Muscle of leg (tissue), 11 donors: ENCODE results near the gene B3GNT3. TPM values are rescaled to one million over a fixed set of nuclear protein-coding genes. Genes with fewer than 3 reads are reported as not detected.

Experiments used
- DNase-seq: peaks from one replicate; pipeline ENCODE4 v3.0.0; 2013
- H3K27ac ChIP-seq: one replicate; pipeline ENCODE4 v1.5.1; 2013; ENCODE audit warnings: mild to moderate bottlenecking, low read length, control low read depth
- H3K27me3 ChIP-seq: one replicate; pipeline ENCODE4 v1.6.1; 2013; ENCODE audit warnings: low read length; ENCODE audit not compliant: control insufficient read depth, insufficient read depth
- H3K36me3 ChIP-seq: one replicate; pipeline ENCODE4 v1.6.1; 2013; ENCODE audit warnings: low read length; ENCODE audit not compliant: control insufficient read depth, insufficient read depth
- H3K4me1 ChIP-seq: one replicate; pipeline ENCODE4 v1.6.1; 2013; ENCODE audit warnings: low read length; ENCODE audit not compliant: control insufficient read depth, insufficient read depth
- H3K4me3 ChIP-seq: one replicate; pipeline ENCODE4 v1.5.1; 2013; ENCODE audit warnings: low read length, control low read depth
- H3K9me3 ChIP-seq: replicated peaks from 2 replicates; pipeline ENCODE4 v1.6.1; 2013; ENCODE audit warnings: low read depth, low read length; ENCODE audit not compliant: control insufficient read depth
- WGBS: methylation state at CpG from one replicate; pipeline ENCODE4 v1.1.5; 2013; ENCODE audit warnings: missing lambda C conversion rate; ENCODE audit not compliant: insufficient coverage; 5-methylcytosine and 5-hydroxymethylcytosine counted together
- polyA plus RNA-seq, 8 donors: library from polyadenylated mRNA; unstranded; fragments of 120-200 nt; gene quantifications; one replicate each; pipeline versions ENCODE4 v1.2.1 to v1.2.3, GENCODE V29; 2013; ENCODE audit warnings: inconsistent platforms in 1 of 8, low replicate concordance in 1 of 8; ENCODE audit not compliant: insufficient read length in 8 of 8, insufficient read depth in 1 of 8
- total RNA-seq: library from RNA; stranded (reverse); fragments of 120-200 nt; gene quantifications from one replicate; pipeline ENCODE4 v1.2.4, GENCODE V29; 2013

The B3GNT3 gene
- total and polyA plus RNA-seq, 9 donors: 0.04 to 3.5 (median 0.38) TPM; not detected in 3

DNA sequence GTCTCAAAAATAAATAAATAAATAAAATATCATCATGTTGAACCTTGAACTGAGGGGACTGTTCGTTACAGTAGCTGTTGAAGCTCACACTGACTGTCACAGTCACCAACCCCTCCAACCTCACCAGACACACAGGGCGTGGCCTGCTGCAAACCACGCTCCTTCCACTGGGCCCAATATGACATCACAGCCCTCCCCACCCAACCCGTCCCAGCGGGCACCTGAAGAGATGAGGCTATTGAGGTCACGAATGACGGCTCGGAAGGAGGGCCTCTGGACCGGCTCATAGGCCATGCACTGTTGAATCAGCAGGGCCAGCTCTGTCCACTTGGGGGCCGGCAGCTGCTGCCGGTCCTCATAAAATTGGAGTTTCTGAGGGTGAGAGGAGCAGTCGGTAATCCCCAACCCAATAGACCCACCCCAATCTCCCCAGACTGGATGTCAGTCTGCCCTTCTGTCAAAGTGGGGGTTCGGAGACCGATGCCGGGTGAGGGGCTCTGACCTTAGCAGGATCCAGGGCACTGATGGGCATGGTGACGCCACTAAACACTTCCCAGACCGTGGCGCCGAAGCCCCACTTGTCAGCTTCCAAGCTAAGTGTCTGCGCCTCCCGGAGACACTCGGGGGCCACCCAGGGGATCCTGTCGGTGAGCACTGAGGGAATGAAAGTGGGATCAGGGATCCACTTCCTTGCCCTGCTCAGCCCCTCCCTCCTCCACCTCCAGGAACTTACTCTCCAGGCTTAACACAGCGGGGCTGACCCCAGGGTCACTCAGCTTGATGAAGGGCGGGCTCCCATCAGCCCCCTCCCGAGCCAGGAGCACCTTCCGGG is 39.6 kb downstream of the B3GNT3 start:
- Histone ChIP-seq H3K36me3 (no peaks in the 10 kb centered on the region), H3K27me3 (peaks cover 26% of the 10 kb centered on the region)
- 68% methylated on average over 15 of the region's 27 CpGs for WGBS

GRCh38 chr19:17835182-17836006 is 40.5 kb downstream of the B3GNT3 start:
- no peak overlapping the region for H3K4me3 ChIP-seq
- H3K36me3 ChIP-seq: no peaks in the 10 kb centered on the region
- no peak for DNase-seq
- peaks cover 22% of the 10 kb centered on the region for H3K27me3 ChIP-seq
- no peaks in the 10 kb centered on the region for H3K9me3 ChIP-seq
- H3K27ac ChIP-seq: no peak overlapping the region
- H3K4me1 ChIP-seq: peaks cover 4% of the 10 kb centered on the region
- WGBS: 83% methylated on average over 7 of the region's 8 CpGs

More for the DNA sequence above, 39.6 kb downstream of the B3GNT3 start:
- H3K9me3 ChIP-seq: no peaks in the 10 kb centered on the region
- H3K27ac ChIP-seq: no peak overlapping the region
- no peak for DNase-seq
- no peak overlapping the region for H3K4me3 ChIP-seq
- H3K4me1 ChIP-seq: peaks cover 6% of the 10 kb centered on the region

DNA sequence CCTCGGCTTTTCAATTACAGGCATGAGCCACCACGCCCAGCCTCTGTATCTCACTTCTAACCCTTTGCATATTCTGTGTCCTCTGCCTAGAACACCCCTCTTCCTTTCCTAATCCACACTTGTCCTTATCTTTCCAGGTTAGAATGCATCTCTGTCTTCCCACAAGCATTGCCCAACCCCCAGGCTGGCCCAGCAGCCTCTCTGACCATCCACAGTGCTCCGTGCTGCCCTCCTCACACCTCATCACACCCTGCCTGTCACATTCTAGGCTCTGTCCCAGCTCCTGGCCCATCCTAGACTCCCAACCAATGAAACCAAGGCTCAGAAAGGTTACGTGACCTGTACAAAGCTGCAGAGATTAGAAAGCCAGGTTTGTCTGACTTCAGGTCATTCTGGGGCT is 41.6 kb downstream of the B3GNT3 start:
- WGBS: 69% methylated on average over 4 of the region's 4 CpGs
- DNase-seq: no peak
- Histone ChIP-seq H3K27me3 (peaks cover 24% of the 10 kb centered on the region), H3K27ac (no peak overlapping the region), H3K9me3 (no peaks in the 10 kb centered on the region), H3K4me3 (no peak overlapping the region), H3K36me3 (no peaks in the 10 kb centered on the region), H3K4me1 (peaks cover 4% of the 10 kb centered on the region)

GRCh38 chr19:17837972-17838371 is 43.0 kb downstream of the B3GNT3 start:
- Histone ChIP-seq H3K9me3 (no peaks in the 10 kb centered on the region), H3K36me3 (no peaks in the 10 kb centered on the region), H3K4me3 (no peak overlapping the region), H3K4me1 (peaks cover 16% of the 10 kb centered on the region), H3K27me3 (peaks cover 29% of the 10 kb centered on the region), H3K27ac (no peak overlapping the region)
- DNase-seq: no peak
- 94% methylated on average over 4 of the region's 7 CpGs for WGBS

DNA sequence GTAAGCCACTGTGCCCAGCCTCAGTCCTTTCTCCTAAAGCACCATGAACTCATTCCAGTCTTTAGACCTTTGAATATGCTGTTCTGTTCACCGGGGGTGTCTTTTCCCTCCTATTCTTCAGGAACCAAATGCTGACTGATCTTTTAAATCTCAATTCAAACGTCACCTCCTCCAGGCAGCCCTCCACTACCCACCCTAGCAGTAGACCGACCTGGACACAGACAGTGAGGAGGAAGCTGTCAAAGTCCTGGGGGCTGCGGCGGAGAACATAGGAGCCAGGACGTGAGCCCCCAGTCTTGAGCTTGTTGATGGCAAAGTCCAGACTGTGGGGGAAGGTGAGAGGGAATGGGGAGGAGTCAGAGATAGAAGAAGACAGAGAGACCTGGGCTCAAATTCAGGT is 45.1 kb downstream of the B3GNT3 start:
- Histone ChIP-seq H3K4me1 (peaks cover 16% of the 10 kb centered on the region), H3K27ac (no peak overlapping the region), H3K4me3 (no peak overlapping the region), H3K9me3 (no peaks in the 10 kb centered on the region), H3K27me3 (peaks cover 32% of the 10 kb centered on the region), H3K36me3 (no peaks in the 10 kb centered on the region)
- DNase-seq: no peak
- WGBS: 89% methylated on average over 4 of the region's 6 CpGs

GRCh38 chr19:17841371-17841809 is 46.5 kb downstream of the B3GNT3 start:
- H3K36me3 ChIP-seq: no peaks in the 10 kb centered on the region
- WGBS: 32% methylated on average over 19 of the region's 30 CpGs
- no peak overlapping the region for H3K27ac ChIP-seq
- H3K4me1 ChIP-seq: peaks cover 16% of the 10 kb centered on the region
- no peaks in the 10 kb centered on the region for H3K9me3 ChIP-seq
- H3K27me3 ChIP-seq: peaks cover 32% of the 10 kb centered on the region
- no peak overlapping the region for H3K4me3 ChIP-seq
- no peak for DNase-seq

DNA sequence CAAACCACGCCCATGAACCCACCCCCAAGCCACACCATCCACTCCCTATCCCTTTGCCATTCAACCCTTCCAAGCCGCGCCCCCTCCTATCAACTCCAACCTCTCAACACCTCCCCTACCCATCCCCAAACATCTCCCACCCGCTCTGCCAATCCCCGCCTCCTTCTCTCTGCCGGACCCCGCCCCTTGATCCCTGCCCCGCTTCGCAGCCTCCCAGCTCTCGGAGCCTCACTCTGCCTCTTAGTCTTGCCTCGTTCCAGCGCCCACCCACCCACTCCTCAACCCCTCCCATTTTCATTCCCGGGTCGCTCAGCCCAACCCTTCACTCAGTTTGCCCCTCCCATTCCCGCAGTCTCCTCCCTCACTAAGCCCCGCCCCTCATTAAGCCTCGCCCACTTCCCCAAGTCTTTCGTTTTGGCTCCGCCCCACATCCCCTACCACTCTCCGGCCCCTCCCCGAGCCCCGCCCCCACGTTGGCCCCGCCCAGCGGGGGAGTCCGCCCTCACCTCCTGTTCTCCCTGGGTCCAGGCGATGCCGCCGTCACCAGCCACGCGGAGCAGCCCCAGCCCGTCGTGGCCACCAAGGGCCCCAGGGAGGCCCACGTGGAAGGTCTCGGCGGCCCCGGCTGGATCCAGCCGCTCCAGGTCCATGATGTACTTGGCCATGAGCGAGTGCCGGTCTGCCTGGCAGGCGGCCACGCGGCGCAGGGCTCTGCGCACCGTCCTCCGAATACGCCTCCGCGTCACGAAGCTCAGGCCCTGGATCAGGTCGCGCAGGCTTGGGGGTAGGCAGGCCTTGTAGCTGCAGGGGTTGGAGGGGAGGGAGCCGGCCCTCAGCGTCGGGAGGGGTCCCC is 47.1 kb downstream of the B3GNT3 start:
- H3K4me1 ChIP-seq: peaks cover 16% of the 10 kb centered on the region
- peaks cover 33% of the 10 kb centered on the region for H3K27me3 ChIP-seq
- DNase-seq: peak; percentile 93
- H3K9me3 ChIP-seq: no peaks in the 10 kb centered on the region
- no peak overlapping the region for H3K27ac ChIP-seq
- 8% methylated on average over 56 of the region's 56 CpGs for WGBS
- H3K36me3 ChIP-seq: no peaks in the 10 kb centered on the region
- peak overlapping the region; percentile 24 for H3K4me3 ChIP-seq

GRCh38 chr19:17842663-17843291 is 47.8 kb downstream of the B3GNT3 start:
- 52% methylated on average over 19 of the region's 20 CpGs for WGBS
- H3K36me3 ChIP-seq: no peaks in the 10 kb centered on the region
- peaks cover 17% of the 10 kb centered on the region for H3K4me1 ChIP-seq
- peaks cover 38% of the 10 kb centered on the region for H3K27me3 ChIP-seq
- H3K4me3 ChIP-seq: peak overlapping the region; percentile 24
- H3K9me3 ChIP-seq: no peaks in the 10 kb centered on the region
- no peak overlapping the region for H3K27ac ChIP-seq
- no peak for DNase-seq

DNA sequence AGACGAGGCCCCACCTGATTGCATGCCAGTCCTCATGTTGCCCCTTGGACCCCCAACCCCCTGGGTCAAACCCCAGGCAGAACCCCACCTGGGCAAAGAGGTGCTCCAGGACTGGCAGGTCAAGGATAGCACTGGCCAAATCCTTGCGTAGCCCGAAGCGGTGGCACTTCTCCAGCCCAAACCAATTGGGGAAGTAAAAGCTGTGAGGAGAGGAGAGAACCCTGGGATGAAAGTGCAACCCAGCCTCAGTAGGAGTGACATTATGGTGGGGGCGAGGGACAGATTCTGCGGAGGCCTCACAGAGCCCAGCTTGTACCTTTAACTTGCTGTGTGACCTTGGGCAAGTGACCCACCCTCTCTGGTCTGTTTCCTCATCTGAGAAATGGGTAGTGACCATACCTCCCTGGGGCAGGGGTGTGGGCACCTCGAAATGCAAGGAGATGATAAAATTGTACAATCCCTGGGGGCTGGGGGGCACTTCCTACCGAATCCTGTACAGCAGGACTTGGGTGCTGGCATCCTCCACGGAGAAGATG is 48.4 kb downstream of the B3GNT3 start:
- Histone ChIP-seq H3K4me1 (peaks cover 23% of the 10 kb centered on the region), H3K36me3 (no peaks in the 10 kb centered on the region)
- 89% methylated on average over 7 of the region's 9 CpGs for WGBS

More for the DNA sequence above, 48.4 kb downstream of the B3GNT3 start:
- Histone ChIP-seq H3K27me3 (peaks cover 43% of the 10 kb centered on the region), H3K4me3 (no peak overlapping the region), H3K27ac (no peak overlapping the region), H3K9me3 (no peaks in the 10 kb centered on the region)
- DNase-seq: no peak
